GM19455 (cell line): ENCODE results near the gene ENOPH1.

Experiments used
- ATAC-seq: cut with Tn5 transposase; IDR thresholded peaks from one replicate; pipeline ENCODE4 v1.9.1; 2021; ENCODE audit not compliant: unreplicated experiment

Gene ENOPH1

DNA sequence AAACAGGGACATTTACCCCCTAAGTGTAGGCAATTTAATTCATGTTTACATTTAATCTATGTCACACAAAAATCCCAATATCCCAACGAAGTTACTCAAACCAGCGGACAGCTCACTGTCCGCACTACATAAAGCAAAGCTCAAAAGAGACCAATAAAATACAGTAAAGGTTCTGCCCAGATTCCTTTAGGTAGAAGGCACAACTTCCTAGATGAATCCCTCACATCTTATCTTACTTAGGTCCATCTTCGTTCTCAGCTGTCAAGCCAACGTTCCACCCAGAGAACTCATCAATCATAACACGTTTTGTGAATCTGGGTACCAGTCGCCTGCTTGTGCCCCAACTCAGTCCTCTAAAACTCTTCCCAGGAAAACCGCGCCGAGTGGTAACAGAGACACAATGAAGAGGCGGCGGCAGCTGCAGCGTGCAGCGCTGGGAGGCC is 1.8 kb upstream of the ENOPH1 start:
- ATAC-seq: no peak

DNA sequence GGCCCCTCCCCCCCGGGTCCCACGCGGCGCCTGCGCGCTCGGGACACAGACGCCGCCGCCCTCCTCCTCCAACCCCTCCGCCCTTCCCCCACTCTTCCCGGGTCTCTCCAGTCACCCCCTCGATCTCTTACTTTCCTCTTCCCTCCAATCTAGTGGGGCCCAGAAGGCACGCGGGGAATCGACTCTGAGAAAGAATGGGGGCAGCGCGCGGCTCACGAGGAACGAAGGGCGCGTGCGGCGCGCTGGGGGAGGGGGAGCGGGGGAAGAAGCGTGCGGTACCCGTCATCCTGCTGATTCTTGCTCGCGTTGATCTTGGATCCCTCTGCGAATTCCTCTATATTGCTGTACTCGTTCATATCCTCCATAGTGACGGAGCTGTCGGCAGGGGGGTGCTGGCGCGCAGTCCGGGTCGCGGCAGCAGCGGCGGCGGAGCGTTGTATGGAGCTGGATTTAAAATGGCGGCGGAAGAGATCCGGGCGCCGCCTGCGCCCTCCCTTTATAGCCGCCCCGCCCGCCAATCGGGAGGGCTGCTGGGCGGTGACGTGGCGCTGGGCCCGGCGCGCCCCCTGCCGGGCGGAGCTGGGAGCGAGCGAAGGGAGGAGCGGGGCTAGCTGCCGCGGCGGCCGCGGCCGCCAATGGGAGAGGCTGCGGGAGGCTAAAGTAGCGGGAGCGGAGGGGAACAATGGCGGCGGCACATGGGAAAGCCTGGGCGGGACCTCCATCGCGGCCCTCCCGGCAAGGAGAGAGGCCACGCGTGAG is 1.2 kb upstream of the ENOPH1 start:
- ATAC-seq: peak; percentile 49

DNA sequence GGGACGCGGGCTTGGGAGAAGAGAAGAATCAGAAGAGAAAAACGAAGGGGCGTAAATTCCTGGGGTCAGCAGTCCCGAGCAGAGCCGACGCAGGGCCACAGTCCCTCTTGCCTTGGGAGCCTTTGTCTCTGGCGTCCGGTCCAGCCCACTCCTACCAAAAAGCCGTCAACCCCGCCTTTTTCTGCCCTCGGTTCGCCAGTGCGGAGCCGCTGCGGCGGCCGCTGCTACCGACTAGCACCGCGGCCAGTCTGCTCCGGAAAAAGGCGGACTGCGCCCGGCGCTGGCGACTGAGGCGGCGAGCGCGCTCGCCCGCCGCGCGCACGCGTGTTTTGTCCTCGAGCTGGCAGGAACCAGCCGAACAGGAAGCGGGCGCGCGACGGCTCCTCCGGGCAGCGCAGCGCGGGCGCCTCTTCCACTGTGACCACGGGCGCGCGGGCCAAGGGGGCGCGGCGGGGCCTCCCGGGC is 630 bp upstream of the ENOPH1 start:
- peak; percentile 21 for ATAC-seq

DNA sequence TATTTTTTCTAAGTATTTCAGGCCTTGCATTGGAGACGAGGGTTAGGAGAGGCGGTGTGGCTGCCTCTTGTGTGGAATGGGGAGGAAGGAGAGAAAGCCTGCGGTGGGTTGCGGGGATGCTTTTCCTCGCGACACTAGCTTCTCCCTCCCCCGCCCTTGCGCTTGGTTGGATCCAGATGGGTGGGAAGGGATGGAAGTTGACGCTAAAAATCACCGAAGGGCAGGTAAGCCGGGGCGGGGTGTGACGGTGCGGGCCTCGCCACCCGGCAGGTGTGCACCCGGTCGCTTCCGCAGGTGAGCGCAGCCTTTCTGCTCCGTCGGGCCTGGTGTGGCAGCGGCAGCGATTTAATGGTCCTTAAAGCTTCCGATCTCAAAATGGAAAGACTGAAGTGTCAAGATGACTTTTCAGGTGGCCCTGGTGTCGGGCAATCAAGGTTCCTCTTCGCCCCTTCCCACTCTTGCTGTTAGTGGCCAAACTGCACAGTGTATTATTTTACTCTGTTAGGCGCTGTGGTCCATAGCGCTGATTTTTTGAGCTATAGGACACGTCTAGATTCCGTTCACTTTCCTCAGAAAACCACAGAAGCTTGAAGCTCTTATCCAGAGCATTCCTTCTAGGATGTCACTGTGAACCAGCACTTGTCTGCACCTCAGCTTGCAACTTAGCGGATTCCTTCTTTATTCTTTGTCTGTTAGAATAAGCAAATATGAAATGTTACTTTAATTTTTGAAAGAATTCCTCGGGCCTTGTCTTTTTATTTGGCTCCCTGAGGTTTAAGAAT is 765 bp downstream of the ENOPH1 start:
- no peak for ATAC-seq

DNA sequence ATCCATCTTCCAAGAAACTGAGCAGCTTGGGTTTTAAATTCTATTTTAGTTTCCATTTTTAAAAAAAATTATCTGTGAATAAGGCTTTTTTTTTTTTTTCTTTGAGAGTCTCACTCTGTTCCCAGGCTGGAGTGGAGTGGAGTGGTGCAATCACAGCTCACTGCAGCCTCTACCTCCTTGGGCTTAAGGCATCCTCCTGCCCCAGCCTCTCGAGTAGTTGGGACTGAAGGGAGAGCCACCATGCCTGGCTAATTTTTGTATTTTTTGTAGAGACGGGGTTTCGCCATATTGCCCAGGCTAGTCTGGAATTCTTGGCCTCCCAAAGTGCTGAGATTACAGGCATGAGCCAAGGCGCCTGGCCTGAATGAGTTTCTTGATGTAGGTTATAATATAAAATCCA is 1.4 kb downstream of the ENOPH1 start:
- no peak for ATAC-seq

DNA sequence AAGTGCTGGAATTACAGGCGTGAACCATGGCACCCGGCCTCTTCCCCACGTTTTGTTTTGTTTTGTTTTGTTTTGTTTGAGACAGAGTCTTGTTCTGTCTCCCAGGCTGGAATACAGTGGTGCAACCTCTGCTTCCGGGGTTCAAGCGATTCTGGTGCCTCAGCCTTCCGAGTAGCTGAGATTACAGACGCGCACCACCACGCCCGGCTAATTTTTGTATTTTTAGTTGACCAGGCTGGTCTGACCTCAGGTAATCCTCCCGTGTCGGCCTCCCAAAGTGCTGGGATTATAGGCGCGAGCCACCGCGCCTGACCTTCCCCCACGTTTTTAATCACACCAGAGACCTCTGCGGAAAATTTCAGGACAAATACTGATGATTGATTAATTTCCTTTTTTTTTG is 2.2 kb downstream of the ENOPH1 start:
- ATAC-seq: no peak

DNA sequence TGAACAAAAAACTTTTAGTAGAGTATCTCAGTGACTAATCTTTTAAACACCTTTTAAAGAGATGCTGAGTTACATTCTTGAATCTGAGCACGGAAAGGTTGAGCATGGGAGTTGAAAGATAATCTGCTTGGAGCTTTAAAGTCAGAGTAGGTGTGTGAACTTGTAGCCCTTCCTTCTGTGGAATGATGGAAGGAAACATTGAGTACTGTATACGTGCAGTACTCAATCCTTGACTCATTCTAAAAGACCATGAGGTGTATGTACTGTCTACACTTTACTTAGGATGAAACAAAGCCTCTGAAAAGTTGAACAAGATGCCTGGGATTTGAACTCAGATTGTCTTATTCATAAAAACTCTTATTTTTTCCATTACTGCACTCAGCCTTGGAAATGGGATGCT is 3.4 kb downstream of the ENOPH1 start:
- ATAC-seq: no peak

DNA sequence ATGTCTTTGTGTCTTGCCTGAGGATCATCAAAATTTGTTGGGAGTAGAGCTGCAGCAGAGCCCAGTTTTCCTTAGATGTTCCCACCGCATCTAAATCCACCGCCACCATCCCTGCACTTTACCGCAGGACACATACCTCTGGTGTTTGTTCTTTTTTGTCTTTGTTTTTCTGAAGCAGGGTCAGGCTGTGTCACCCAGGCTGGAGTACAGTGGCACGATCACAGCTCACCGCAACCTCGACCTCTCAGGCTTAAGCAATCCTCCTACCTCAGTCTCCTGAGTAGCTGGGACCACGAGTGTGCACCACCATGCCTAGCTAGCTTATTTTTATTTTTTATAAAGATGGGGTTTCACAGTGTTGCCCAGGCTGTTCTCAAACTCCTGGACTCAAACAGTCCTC is 4.6 kb downstream of the ENOPH1 start:
- ATAC-seq: no peak

DNA sequence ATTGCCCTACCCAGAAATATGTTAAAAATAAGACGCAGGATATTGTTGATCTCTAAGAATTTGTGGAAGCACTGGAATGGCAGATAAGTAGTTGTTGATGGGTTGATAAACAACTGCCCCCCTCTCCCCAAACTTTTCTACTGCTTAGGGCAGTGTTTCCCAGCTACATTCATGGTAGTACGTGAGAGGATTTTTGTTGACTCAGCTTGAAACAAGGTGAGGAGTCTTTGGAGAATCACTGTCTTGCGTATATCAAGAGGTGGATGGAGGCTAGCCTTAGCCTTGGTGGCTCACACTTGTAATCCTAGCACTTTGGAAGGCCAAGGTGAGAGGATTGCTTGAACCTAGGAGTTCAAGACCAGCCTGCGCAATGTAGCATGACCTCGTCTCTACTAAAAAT is 5.7 kb downstream of the ENOPH1 start:
- ATAC-seq: no peak

DNA sequence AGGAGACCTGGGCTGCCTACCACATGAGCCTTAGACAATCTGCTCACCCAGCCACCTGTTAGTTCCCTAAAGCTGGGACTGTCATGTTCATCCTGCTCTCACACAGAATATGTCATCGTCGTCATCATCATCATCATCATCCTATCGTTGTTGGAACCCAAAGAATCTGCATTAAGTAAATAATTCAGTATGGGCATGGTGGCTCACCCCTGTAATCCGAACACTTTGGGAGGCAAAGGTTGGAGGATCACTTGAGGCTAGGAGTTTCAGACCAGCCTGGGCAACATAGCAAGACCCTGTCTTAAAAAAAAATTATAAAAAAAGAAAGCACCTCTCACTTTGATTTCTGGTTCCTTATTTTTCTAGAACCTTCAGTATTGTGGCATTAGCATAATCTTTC is 6.4 kb downstream of the ENOPH1 start:
- no peak for ATAC-seq

DNA sequence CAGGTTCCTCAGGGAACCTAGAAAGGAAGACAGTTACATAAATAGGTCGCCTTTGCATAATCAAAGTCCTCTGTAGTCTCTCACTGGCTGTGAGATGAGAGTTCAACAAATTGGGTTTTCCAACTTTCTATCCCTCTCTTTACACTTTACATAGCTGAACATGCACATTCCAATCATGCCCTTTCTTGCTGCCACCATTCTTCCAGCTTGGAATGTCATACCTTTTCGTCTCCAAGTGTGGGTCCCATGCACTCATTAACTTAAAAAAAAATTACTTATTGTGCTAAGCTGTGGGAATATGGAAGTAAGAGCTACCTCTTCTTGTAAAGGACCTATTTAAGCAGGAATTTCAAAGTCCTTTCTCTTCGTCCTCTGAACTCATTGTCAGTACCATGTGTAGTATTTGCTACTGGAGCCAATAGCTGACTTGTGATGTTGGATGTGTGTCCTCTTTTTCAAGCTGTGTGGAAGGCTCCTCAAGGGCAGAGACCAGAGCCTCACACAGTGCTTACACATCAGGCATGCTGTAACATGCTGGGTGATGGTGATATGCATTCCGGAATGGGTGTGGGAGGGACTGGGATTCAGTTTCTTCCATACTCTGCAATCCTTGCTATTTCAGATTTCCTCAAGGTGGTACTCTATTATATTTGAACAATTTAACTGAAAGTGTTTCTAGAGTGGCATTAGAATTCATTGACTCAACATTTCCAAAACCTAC is 7.1 kb downstream of the ENOPH1 start:
- ATAC-seq: no peak

DNA sequence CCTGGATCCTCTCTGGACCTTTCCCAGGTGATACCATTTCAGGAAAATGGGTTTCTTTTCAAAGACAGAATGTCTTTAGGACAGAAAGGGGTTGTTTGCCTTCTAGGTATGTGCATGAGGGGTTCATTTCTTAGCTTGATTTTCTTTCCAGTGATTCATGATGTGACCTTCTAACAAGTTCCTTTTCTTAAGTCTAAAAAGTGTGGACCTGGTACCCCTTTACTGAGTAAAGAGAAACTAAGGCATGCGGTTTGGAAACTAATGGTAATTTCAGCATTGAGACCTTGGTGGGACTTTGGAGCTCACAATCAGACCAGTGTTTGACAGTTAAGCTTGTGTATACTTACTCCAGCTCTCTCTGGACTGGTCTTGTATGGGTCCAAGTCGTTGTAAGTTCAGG is 8.7 kb downstream of the ENOPH1 start:
- ATAC-seq: no peak

DNA sequence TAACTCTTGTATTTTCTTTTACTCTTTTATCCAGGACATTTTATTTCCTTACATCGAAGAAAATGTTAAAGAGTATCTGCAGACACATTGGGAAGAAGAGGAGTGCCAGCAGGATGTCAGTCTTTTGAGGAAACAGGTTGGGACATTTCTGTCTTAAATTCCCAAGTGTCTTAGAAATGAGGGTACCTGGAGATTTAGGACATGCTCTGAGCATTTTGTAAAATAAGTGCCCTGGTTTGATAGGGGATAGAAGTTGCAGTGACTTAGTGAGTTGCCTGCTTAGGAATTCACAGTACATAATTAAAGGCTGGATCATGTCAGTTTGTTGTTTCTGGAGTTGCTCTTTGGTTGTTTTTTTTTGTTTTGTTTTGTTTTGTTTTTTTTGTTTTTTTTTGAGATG is 17.5 kb downstream of the ENOPH1 start:
- ATAC-seq: no peak

DNA sequence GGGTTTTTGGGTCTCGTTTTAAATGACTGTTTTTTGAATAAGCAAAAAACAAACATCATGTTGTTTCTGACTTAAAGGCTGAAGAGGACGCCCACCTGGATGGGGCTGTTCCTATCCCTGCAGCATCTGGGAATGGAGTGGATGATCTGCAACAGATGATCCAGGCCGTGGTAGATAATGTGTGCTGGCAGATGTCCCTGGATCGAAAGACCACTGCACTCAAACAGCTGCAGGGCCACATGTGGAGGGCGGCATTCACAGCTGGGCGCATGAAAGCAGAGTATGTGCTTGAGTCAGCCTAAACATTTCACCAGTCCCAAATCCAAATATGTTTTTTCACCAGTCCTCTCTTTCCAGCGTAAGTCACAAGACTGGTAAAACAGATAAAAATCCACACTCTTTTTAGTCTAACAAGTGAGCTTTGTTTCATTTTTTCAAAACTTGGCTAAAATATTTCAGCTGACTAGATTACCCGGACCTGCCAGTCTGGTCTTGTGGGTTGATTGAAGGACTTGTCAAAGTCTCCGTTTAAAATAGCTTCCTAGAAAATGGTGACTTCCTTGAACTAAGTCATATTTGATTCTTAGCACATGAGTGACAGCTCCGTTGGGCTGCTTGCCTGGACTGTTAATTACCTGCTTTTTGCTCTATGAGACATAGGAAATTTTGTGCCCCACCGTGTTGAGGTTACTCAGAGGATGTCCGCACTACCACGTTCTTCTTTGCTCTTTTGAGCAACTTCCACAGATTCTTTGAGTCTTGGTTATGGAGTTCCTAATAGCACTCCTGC is 20.8 kb downstream of the ENOPH1 start:
- ATAC-seq: no peak

DNA sequence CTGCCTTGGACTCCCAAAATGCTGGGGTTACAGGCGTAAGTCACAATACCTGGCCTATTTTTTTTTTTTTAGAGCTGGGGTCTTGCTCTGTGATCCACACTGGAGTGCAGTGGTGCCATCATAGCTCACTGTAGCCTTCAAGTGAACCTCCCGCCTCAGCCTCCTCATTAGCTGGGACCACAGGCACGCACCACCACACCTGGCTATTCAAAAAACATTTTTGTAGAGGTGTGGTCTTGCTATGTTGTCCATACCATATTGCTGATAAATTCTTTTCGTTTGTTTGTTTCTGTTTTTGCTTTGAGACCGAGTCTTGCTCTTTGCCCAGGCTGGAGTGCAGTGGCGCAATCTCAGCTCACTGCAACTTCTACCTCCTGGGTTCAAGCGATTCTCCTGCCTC is 21.6 kb downstream of the ENOPH1 start:
- no peak for ATAC-seq

DNA sequence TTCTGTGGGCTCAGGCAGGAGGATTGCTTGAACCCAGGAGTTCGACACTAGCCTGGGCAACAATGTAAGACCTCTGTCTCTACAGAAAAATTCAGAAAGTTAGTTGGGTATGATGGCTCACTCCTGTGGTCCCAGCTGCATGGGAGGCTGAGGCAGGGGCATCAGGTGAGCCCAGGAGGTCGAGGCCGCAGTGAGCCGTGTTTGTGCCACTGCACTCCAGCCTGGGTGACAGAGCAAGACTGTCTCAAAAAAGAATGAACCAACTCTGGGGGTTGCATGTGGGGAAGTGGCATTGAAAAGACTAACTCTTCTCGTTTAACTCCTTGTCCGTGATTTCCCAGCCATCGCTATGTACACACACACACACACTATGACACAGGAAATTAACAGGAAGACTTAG is 26.9 kb downstream of the ENOPH1 start:
- ATAC-seq: no peak

DNA sequence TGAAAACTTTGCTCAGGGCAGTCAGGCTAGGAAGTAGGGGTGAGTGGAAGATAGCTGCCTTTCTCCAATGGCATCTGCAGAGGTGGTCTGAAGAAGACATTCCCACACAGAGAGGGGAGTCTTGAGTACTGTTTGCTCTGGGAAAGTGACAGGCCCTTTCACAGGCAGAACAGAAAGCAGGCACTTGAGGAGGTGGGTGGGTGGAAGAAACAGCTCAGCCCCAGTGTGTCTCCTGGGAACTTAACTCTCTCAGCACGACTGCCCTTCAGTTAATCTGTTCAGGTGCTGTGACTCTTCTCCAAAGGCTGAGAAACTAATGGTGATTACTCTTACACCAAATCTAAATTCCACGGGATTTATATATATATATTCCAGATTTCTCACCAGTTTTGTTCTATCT is 28.3 kb downstream of the ENOPH1 start:
- ATAC-seq: no peak

DNA sequence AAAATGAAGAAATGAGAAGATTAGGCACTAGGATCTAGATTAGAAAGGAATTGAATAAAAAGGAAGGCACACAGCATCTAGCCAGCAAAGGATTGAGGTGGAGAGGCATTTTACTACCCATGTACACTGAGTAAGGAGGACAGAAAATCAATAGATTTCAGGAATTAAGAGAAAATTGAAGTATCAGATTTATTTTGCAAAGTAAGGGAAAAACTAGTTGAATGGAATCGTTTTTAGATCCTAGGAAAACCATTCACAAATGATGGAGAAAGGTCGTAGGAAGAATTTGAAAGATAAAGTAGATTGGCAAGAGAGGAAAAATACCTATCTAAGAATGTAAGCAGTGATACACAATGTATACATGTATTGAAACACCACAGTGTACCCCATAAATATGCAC is 31.3 kb downstream of the ENOPH1 start:
- ATAC-seq: no peak

DNA sequence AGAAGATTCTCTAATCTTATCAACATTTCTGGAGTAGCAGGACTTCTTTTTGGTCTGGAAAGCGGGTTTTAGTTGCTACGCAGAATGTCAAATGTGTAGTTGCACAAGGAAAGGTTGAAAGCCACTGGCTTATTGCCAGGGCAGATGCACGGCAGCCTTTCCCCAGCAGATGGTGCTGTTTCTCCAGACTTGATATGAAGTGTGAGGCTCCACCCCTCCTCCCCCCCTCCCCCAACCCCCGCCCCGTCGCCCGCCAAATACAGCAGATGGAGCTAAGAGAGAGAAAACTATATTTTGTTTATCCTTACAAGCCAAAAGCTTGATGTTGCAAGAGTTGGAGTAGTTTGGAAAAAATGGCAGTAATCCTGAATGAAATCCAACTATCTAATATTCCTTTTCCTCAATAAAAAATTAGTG is 32.0 kb downstream of the ENOPH1 start:
- ATAC-seq: peak; percentile 93

DNA sequence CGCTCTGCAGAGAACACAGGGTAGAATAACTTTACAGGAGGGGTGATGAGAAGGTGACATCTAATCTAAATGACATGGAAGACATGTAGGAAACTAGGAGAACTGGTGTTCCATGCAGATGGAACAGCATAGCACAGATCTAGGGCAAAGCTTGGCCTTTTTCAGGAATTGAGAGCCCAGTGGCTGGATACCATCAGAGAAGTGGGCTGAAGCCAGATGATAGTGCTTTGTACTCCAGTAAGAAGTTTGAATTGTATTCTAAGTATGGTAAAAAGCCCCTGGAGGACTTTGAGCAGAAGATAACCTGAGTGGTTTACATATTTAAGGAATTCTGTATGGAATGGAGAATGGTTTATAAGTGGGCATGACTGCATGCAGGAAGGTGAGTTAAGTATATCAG is 32.8 kb downstream of the ENOPH1 start:
- ATAC-seq: no peak

DNA sequence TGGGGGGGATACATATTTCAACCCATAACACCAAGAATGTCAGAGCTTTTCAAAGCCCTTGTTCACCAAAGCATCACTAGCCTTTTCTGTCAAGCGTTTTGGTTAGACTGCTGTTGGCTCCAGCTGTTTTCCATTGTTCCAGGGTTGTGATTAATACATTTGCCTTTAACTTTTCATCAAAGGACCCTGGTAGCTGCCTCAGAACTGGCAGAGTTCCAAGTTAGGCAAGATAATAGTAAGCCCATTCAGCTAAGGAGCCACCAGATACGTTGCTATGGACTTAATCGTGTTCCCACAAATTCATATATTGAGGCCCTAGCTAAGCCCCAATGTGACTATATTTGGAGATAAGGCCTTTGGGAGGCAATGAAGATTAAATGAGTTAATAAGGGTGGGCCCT is 37.1 kb downstream of the ENOPH1 start:
- no peak for ATAC-seq
